DMS79 treated with DMSO at 0.1 percent for 48 hours (cell line): ENCODE measurements around the gene NTRK2.

Source experiments
- DNase-seq: peaks from one replicate; lab custom pipeline; 2025; lab: John Stamatoyannopoulos, UW

Gene NTRK2

GRCh38 chr9:84681516-84682285 is 12.2 kb downstream of the NTRK2 start:
- DNase-seq: no peak

GRCh38 chr9:84686068-84686467 is 16.5 kb downstream of the NTRK2 start:
- DNase-seq: no peak

GRCh38 chr9:84688956-84689355 is 19.4 kb downstream of the NTRK2 start:
- DNase-seq: no peak

GRCh38 chr9:84691634-84692033 is 22.1 kb downstream of the NTRK2 start:
- DNase-seq: no peak

- DNase-seq: no peak
Observed at GRCh38 chr9:84694248-84694647, 24.7 kb downstream of the NTRK2 start.

- no peak for DNase-seq
Observed at GRCh38 chr9:84697042-84697441, 27.5 kb downstream of the NTRK2 start.

GRCh38 chr9:84697509-84698114 is 28.1 kb downstream of the NTRK2 start:
- no peak for DNase-seq

GRCh38 chr9:84698323-84698722 is 28.8 kb downstream of the NTRK2 start:
- DNase-seq: no peak

- no peak for DNase-seq
Observed at GRCh38 chr9:84699984-84700383, 30.5 kb downstream of the NTRK2 start.

GRCh38 chr9:84701801-84702200 is 32.3 kb downstream of the NTRK2 start:
- no peak for DNase-seq

GRCh38 chr9:84702471-84702870 is 32.9 kb downstream of the NTRK2 start:
- DNase-seq: no peak

- DNase-seq: no peak
Observed at GRCh38 chr9:84703793-84704192, 34.3 kb downstream of the NTRK2 start.

GRCh38 chr9:84705128-84705527 is 35.6 kb downstream of the NTRK2 start:
- DNase-seq: no peak

GRCh38 chr9:84708400-84708799 is 38.9 kb downstream of the NTRK2 start:
- no peak for DNase-seq

GRCh38 chr9:84709056-84709455 is 39.5 kb downstream of the NTRK2 start:
- no peak for DNase-seq

GRCh38 chr9:84710701-84711397 is 41.3 kb downstream of the NTRK2 start:
- no peak for DNase-seq

- DNase-seq: no peak
Observed at GRCh38 chr9:84711398-84711777, 41.9 kb downstream of the NTRK2 start.

GRCh38 chr9:84711936-84712335 is 42.4 kb downstream of the NTRK2 start:
- peak; percentile 0 for DNase-seq

- DNase-seq: no peak
Observed at GRCh38 chr9:84716217-84716616, 46.7 kb downstream of the NTRK2 start.

- no peak for DNase-seq
Observed at GRCh38 chr9:84718476-84718875, 48.9 kb downstream of the NTRK2 start.

- no peak for DNase-seq
Observed at GRCh38 chr9:84722388-84722989, 53.0 kb downstream of the NTRK2 start.

- DNase-seq: no peak
Observed at GRCh38 chr9:84723426-84723825, 53.9 kb downstream of the NTRK2 start.

GRCh38 chr9:84731696-84732095 is 62.2 kb downstream of the NTRK2 start:
- no peak for DNase-seq
